Naive thymus-derived CD4-positive, alpha-beta T cell (primary cell): Measurements from ENCODE around the gene PSENEN. TPM values are rescaled to one million over a fixed set of nuclear protein-coding genes. Genes with fewer than 3 reads are reported as not detected.

Experiments
- ATAC-seq: fragments of 150-1000 bp; cut with Tn5 transposase; 2 replicates; pipeline ENCODE4 v1.10.0; 2021; ENCODE audit warnings: mild to moderate bottlenecking, moderate library complexity
- CTCF ChIA-PET: fragments of 350-600 bp; sonication (Branson Sonifier 250); formaldehyde crosslinking; loops from one replicate; lab custom pipeline; 2021; ENCODE audit warnings: antibody characterized with exemption; lab: Charles Lee
- POLR2A ChIA-PET: fragments of 350-600 bp; sonication (Branson Sonifier 250); formaldehyde crosslinking; loops from one replicate; lab custom pipeline; 2021; ENCODE audit warnings: antibody characterized with exemption, inconsistent platforms; lab: Charles Lee
- DNase-seq, 9 donors: peaks; one replicate each; pipeline versions ENCODE4 v3.0.0 to v3.0.0-alpha.2; 2020 to 2022; ENCODE audit warnings: mixed read lengths in 1 of 9
- H3K27ac ChIP-seq: one replicate; pipeline ENCODE4 v1.7.0; 2013; ENCODE audit warnings: mild to moderate bottlenecking, low read depth, low read length, moderate library complexity
- H3K27me3 ChIP-seq, 2 donors: one replicate each; pipeline ENCODE4 v1.7.0; 2013; ENCODE audit warnings: low read length in 2 of 2, mild to moderate bottlenecking in 2 of 2, moderate library complexity in 2 of 2; ENCODE audit not compliant: control insufficient read depth in 2 of 2, insufficient read depth in 2 of 2
- H3K36me3 ChIP-seq, 3 experiments: 1 replicate in 2 of 3; 2 replicates in 1 of 3; pipeline ENCODE4 v1.7.0; 2013; ENCODE audit warnings: low read length in 3 of 3, mild to moderate bottlenecking in 3 of 3, moderate library complexity in 1 of 3; ENCODE audit not compliant: insufficient read depth in 3 of 3, control insufficient read depth in 2 of 3
- H3K4me1 ChIP-seq, 2 donors: one replicate each; pipeline ENCODE4 v1.7.0; 2013; ENCODE audit warnings: low read length in 2 of 2, mild to moderate bottlenecking in 2 of 2, moderate library complexity in 1 of 2; ENCODE audit not compliant: control insufficient read depth in 2 of 2, insufficient read depth in 2 of 2
- H3K4me3 ChIP-seq: 2 replicates; pipeline ENCODE4 v1.7.0; 2013; ENCODE audit warnings: mild to moderate bottlenecking, low read length
- H3K9me3 ChIP-seq, 3 experiments: 1 replicate in 2 of 3; 2 replicates in 1 of 3; pipeline ENCODE4 v1.7.0; 2013; ENCODE audit warnings: low read length in 3 of 3; ENCODE audit not compliant: control insufficient read depth in 2 of 3
- H3K27ac Mint-ChIP-seq, 9 donors: one replicate each; pipeline ENCODE4 v1.8.0; 2020 to 2022; ENCODE audit warnings: mixed read lengths in 9 of 9, mild to moderate bottlenecking in 8 of 9, moderate library complexity in 5 of 9, inconsistent platforms in 2 of 9
- H3K27me3 Mint-ChIP-seq, 5 donors: one replicate each; pipeline ENCODE4 v1.8.0; 2021 to 2022; ENCODE audit warnings: mixed read lengths in 5 of 5, mild to moderate bottlenecking in 1 of 5
- H3K36me3 Mint-ChIP-seq, 5 donors: one replicate each; pipeline ENCODE4 v1.8.0; 2020 to 2022; ENCODE audit warnings: mixed read lengths in 5 of 5, mild to moderate bottlenecking in 3 of 5, inconsistent platforms in 1 of 5
- H3K4me1 Mint-ChIP-seq, 7 donors: one replicate each; pipeline ENCODE4 v1.8.0; 2020 to 2022; ENCODE audit warnings: mixed read lengths in 7 of 7, mild to moderate bottlenecking in 3 of 7, inconsistent platforms in 1 of 7
- H3K4me3 Mint-ChIP-seq, 10 donors: one replicate each; pipeline ENCODE4 v1.8.0; 2020 to 2022; ENCODE audit warnings: mild to moderate bottlenecking in 10 of 10, mixed read lengths in 10 of 10, moderate library complexity in 6 of 10, inconsistent platforms in 2 of 10
- H3K9me3 Mint-ChIP-seq, 11 donors: one replicate each; pipeline ENCODE4 v1.8.0; 2020 to 2022; ENCODE audit warnings: mixed read lengths in 11 of 11, mild to moderate bottlenecking in 4 of 11, inconsistent platforms in 1 of 11, moderate library complexity in 1 of 11
- intact Hi-C, 2 donors: fragments of 100-400 bp; cut with micrococcal nuclease; formaldehyde crosslinking; loops; one replicate each; pipeline ENCODE4 v1.15.1; 2023
- polyA plus RNA-seq, 2 donors: library from polyadenylated mRNA; unstranded; fragments of 300-500 nt; fragmentation: Illumina TruSeq; gene quantifications; one replicate each; pipeline ENCODE4 v1.2.3, GENCODE V29; 2021
- total RNA-seq, 6 experiments: library from RNA in 5 of 6; stranded (reverse) in 5 of 6; gene quantifications; 1 replicate in 5 of 6; 2 replicates in 1 of 6; pipeline ENCODE4 v1.2.3 and lab custom pipeline; 2021 to 2026

The PSENEN gene
- total and polyA plus RNA-seq, 7 experiments from 2014 or later: 20.4 to 79.1 (median 33.9) TPM

DNA sequence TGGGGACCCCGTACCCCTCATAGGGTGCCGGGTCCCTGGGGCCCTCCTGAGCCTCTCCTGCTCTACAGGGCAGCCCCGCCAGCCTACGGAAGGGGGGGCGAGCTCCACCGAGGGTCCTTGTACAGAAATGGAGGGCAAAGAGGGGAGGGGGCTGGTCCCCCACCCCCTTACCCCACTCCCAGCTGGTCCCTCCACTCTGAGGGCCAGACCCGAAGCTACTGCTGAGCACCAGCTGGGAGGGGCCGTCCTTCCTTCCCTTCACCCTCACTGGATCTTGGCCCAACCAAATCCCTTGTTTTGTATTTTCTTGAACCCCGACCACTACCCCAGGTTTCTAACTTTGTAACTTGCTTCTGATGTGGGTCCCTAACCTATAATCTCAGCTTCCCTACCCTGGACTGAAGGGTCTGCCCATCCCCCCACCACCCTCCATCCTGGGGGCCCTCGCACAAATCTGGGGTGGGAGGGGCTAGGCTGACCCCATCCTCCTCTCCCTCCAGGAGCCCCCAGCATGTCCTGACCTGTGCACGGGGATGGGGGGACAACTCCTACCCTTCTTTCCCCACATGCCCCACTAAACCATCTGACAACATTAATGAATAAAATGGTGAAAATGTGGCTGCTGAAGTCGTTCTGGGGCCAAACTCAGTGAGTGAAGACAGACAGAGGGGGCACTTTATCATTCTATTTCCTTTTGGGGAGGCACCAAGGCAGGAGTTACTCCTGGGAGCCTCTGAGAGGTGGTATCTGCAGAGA, 42.9 kb downstream of the PSENEN start:
- Histone ChIP-seq H3K27ac (no peak overlapping the region), H3K27me3 (no peaks in the 10 kb centered on the region), H3K36me3 (peaks cover 0 to 7% (median 0%) of the 10 kb centered on the region in 3 experiments), H3K4me3 (no peak overlapping the region), H3K9me3 (no peaks in the 10 kb centered on the region), H3K4me1 (no peaks in the 10 kb centered on the region)
- Mint-ChIP-seq H3K36me3 (peaks cover 0 to under 1% (median 0%) of the 10 kb centered on the region in 5 donors), H3K27ac (peak overlapping the region in 1 of 9 donors; percentile 52), H3K4me1 (no peaks in the 10 kb centered on the region), H3K4me3 (no peak overlapping the region), H3K9me3 (no peaks in the 10 kb centered on the region), H3K27me3 (peaks cover 0 to 4% (median 0%) of the 10 kb centered on the region in 5 donors)
- ChIA-PET CTCF (interaction anchor here (0.6 kb wide), 1 partner anchor 389 kb away, joined by 5 read pairs; no protein-coding TSS in a partner anchor), POLR2A (no interaction called here)
- DNase-seq: no peak
- intact Hi-C loops: no loop called here
- no peak for ATAC-seq

DNA sequence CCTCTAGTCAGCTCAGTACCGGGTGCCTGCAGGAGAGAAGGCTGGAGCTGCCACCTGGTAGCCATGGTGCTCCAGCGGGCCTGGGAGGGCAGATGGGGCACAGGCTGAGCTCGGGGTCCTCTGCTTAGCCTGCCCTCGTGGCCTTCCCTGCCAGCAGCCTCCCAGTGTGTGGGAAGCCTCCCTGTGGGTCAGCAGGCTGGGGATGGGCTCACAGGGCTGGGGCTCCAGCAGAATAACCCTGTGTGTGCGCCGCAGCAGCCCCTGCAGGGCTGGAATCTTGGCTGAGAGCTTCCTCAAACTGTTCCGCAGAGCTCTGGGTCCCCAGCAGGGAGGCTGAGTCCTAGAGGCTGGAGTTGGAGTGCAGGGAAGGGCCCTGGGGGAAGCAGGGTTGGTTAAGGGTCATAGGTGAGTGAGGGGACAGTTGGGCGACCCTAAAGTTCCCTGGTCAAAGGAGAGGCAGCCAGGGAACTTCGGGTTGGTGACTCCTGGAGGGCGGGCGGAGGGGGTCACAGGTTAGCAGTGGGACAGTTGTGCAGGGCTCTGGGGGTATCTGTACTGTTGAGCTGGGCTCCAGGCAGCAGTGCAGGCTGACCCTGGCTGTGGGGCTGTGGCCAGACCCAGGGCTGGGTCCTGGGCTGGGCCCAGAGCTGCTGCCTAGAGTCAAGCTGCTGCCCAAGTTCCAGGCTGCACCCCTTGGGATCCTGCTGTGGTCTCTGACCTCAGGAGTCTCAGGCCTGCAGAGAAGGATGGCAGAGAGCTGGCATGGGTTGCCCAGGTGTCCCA, 43.9 kb downstream of the PSENEN start:
- Histone ChIP-seq H3K27ac (no peak overlapping the region), H3K4me1 (no peaks in the 10 kb centered on the region), H3K36me3 (peaks cover 0 to 7% (median 0%) of the 10 kb centered on the region in 3 experiments), H3K4me3 (no peak overlapping the region), H3K27me3 (no peaks in the 10 kb centered on the region), H3K9me3 (no peaks in the 10 kb centered on the region)
- Mint-ChIP-seq H3K4me3 (no peak overlapping the region), H3K9me3 (no peaks in the 10 kb centered on the region), H3K27ac (no peak overlapping the region), H3K36me3 (no peaks in the 10 kb centered on the region), H3K27me3 (peaks cover 0 to 8% (median 5%) of the 10 kb centered on the region in 5 donors), H3K4me1 (no peaks in the 10 kb centered on the region)
- ATAC-seq: no peak
- DNase-seq: no peak
- ChIA-PET POLR2A (no interaction called here), CTCF (no interaction called here)
- intact Hi-C loops: no loop called here

DNA sequence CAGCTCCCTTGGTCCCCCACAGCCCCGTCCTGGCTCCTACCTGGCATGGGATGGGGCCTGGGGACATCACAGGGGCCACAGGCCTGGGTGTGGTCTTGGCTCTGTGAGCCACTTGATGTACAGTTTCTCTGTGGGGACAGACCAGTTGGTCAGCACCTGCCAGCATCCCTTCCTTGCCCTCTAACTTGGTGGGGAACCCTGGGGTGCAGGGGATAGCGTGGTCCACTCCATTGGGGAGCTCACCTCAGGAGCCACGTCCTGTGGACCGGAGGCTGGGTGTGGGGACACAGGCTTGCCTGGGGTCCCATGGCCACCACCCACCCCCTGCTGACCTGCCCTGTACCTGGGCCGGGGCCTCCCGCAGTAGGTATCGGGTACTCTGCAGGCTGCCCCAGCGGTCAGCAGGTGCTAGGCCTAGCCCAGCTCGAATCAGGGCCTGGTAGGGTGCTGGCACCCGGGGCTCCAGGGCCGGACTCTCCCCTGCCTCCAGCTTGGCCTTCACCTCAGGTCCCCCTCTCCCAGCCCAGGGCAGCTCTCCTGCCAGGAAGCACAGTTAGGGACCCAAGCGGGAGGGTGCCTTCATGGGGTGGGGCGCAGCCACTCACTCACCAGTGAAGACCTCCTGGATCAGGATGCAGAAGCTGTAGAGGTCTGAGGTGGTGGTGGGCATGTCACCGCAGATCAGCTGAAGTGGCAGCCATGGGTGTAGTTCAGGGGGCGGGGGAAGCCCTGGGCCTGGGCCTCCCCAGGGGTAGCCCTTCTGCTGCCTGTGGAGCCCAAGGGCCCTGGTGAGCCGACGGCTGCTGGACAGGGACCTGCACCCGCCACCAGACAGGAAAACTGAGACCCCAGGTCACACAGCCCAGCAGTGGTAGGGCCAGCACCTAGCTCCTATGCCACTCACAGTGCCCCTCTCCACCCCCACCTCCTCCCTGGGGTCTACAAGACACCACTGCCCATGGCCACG, 44.8 kb downstream of the PSENEN start:
- Histone ChIP-seq H3K9me3 (no peaks in the 10 kb centered on the region), H3K4me3 (no peak overlapping the region), H3K27ac (no peak overlapping the region), H3K36me3 (peaks cover 0 to 1% (median 0%) of the 10 kb centered on the region in 3 experiments), H3K4me1 (no peaks in the 10 kb centered on the region), H3K27me3 (no peaks in the 10 kb centered on the region)
- ChIA-PET POLR2A (no interaction called here), CTCF (no interaction called here)
- ATAC-seq (no peak), DNase-seq (no peak)
- H3K4me3 Mint-ChIP-seq: no peak overlapping the region
- no peaks in the 10 kb centered on the region for H3K9me3 Mint-ChIP-seq
- no peaks in the 10 kb centered on the region for H3K4me1 Mint-ChIP-seq
- peaks cover 0 to 8% (median 5%) of the 10 kb centered on the region in 5 donors for H3K27me3 Mint-ChIP-seq
- intact Hi-C loops: no loop called here
- H3K27ac Mint-ChIP-seq: no peak overlapping the region
- no peaks in the 10 kb centered on the region for H3K36me3 Mint-ChIP-seq

DNA sequence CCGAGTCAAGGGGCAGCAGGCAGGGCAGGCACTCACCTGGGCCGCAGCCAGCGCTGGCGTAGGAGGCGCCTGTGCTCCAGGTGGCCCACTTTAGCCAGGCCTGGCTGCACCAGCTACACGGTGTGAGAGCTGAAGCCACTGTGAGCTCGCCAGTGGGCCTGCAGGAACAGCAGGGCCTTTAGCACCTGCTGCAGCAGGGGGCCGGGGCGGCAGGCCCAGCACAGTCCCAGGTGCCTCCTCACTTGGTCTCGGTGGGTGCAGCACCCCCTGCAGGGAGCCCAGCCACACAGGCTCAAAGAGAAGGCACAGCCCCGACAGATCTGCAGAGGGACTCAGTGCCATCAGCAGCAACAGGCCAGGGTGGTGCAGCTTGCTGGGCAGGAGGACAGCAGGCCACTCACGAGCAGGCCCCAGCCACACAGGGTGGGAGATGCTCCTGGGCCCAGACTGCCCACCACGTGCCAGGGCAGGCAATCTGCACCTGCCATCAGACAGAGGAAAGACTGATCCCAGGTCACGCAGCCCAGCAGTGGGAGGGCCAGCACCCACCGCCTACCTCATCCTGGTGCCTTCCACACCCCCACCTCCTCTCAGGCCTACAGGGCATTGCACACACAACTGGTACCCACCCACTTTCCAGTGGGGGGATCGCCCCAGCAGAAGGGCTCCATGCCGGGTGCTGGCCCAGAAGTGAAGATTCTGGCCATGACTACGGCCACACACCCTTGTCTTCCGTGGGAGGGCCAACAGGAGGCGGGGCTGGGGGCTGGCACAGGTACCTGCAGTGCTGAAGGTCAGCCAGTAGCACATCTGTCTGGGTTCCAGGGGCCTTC, 45.7 kb downstream of the PSENEN start:
- Histone ChIP-seq H3K27me3 (no peaks in the 10 kb centered on the region), H3K27ac (no peak overlapping the region), H3K4me1 (no peaks in the 10 kb centered on the region), H3K36me3 (no peaks in the 10 kb centered on the region), H3K4me3 (no peak overlapping the region), H3K9me3 (no peaks in the 10 kb centered on the region)
- Mint-ChIP-seq H3K4me1 (no peaks in the 10 kb centered on the region), H3K9me3 (no peaks in the 10 kb centered on the region), H3K27me3 (peaks cover 4 to 13% (median 8%) of the 10 kb centered on the region in 5 donors), H3K27ac (no peak overlapping the region), H3K4me3 (no peak overlapping the region), H3K36me3 (no peaks in the 10 kb centered on the region)
- POLR2A ChIA-PET: no interaction called here
- intact Hi-C loops: no loop called here
- CTCF ChIA-PET: no interaction called here
- DNase-seq (peak in 1 of 9 donors; percentile 11), ATAC-seq (no peak)

DNA sequence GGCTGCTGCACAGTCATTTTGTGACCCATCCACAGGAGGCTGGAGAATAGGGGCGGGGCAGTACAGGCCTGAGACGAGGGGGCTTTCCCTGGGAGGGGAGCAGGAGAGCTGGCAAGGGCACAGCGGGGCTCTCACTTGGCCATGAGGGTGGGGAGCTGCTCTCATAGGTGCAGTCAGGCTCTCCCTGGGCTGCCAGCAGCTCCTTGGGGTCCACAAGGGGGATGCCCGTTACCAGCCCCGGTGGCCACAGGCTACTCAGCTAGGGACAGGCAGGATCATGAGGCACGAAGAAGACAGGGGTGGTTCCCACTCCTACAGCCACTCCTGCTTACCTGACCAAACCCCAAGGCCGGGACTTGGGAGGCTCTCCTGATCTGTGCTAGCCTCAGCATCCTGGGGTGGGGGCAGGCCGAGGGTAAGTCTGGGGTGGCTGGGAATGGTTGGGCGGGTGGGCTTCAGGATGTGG, 46.4 kb downstream of the PSENEN start:
- Mint-ChIP-seq H3K9me3 (no peaks in the 10 kb centered on the region), H3K27me3 (peaks cover 11 to 19% (median 14%) of the 10 kb centered on the region in 5 donors), H3K4me1 (peaks cover 0 to 2% (median 0%) of the 10 kb centered on the region in 7 donors), H3K36me3 (no peaks in the 10 kb centered on the region), H3K27ac (no peak overlapping the region), H3K4me3 (no peak overlapping the region)
- ATAC-seq (no peak), DNase-seq (no peak)
- ChIA-PET POLR2A (interaction anchor here (0.6 kb wide), 1 partner anchor 32 kb away, joined by 3 read pairs; no protein-coding TSS in a partner anchor), CTCF (no interaction called here)
- H3K4me3 ChIP-seq: no peak overlapping the region
- H3K4me1 ChIP-seq: no peaks in the 10 kb centered on the region
- no peaks in the 10 kb centered on the region for H3K27me3 ChIP-seq
- intact Hi-C loops: no loop called here
- no peaks in the 10 kb centered on the region for H3K9me3 ChIP-seq
- no peaks in the 10 kb centered on the region for H3K36me3 ChIP-seq
- H3K27ac ChIP-seq: no peak overlapping the region
